ENCODE results near the gene TDRD6. TPM values are rescaled to one million over a fixed set of nuclear protein-coding genes. Genes with fewer than 3 reads are reported as not detected.

TDRD6 gene
- total and polyA plus RNA-seq, 7 donors: 0.04 to 0.45 (median 0.20) TPM

Other genes starting within 250 kb of the TDRD6 start
- 100 to 1,000 TPM in 1 of 4 donors, 10 to 100 TPM in 3; 13.2 to 108 (median 50.8) TPM for gene RCAN2, start 196.4 kb upstream of the TDRD6 start, total RNA-seq
- gene RCAN2, start 196.4 kb upstream of the TDRD6 start, polyA plus RNA-seq: 10 to 100 TPM in 2 of 3 donors, 1 to 10 TPM in 1; 2.6 to 20.0 (median 15.8) TPM
- under 1 TPM; 0.62 to 0.90 (median 0.67) TPM for gene CYP39A1, start 35.1 kb upstream of the TDRD6 start, total RNA-seq
- 1 to 10 TPM in 1 of 3 donors, under 1 TPM in 2; 0.34 to 2.0 (median 0.58) TPM for gene CYP39A1, start 35.1 kb upstream of the TDRD6 start, polyA plus RNA-seq
- 10 to 100 TPM in 1 of 4 donors, 1 to 10 TPM in 3; 6.8 to 13.3 (median 8.4) TPM for gene SLC25A27, start 34.9 kb upstream of the TDRD6 start, total RNA-seq
- 1 to 10 TPM; 2.1 to 5.3 (median 2.2) TPM for gene SLC25A27, start 34.9 kb upstream of the TDRD6 start, polyA plus RNA-seq
- under 1 TPM in 2 of 4 donors, not detected in 2; 0.38 to 0.66 TPM for gene PLA2G7, start 47.5 kb downstream of the TDRD6 start, total RNA-seq
- under 1 TPM in 2 of 3 donors, not detected in 1; 0.03 to 0.05 TPM for gene PLA2G7, start 47.5 kb downstream of the TDRD6 start, polyA plus RNA-seq
- not detected for gene ANKRD66, start 59.0 kb downstream of the TDRD6 start, total RNA-seq
- gene ANKRD66, start 59.0 kb downstream of the TDRD6 start, polyA plus RNA-seq: not detected
- gene MEP1A, start 105.5 kb downstream of the TDRD6 start, total RNA-seq: not detected
- gene MEP1A, start 105.5 kb downstream of the TDRD6 start, polyA plus RNA-seq: under 1 TPM in 2 of 3 donors, not detected in 1; 0.04 to 0.21 TPM
- gene ADGRF5, start 234.1 kb downstream of the TDRD6 start, total RNA-seq: 10 to 100 TPM; 18.7 to 58.0 (median 22.4) TPM
- gene ADGRF5, start 234.1 kb downstream of the TDRD6 start, polyA plus RNA-seq: 10 to 100 TPM; 14.3 to 23.3 (median 15.0) TPM

Measured in psoas muscle (tissue), 7 donors.